Fibroblast of skin of left quadriceps (primary cell): Measurements from ENCODE around the gene ZNF526.
A peak's percentile ranks its signal among the peaks of the same experiment; 100 is the strongest.

ENCODE experiments used
- DNase-seq, 2 experiments: peaks; one replicate each; pipeline ENCODE4 v3.0.0-alpha.2; 2013; ENCODE audit warnings: low read depth in 2 of 2

The ZNF526 gene

GRCh38 chr19:42220751-42221097 is 612 bp downstream of the ZNF526 start:
- no peak for DNase-seq

- no peak for DNase-seq
These were observed 5.0 kb downstream of the ZNF526 start for GRCh38 chr19:42224940-42225717.

- no peak for DNase-seq
These were observed 5.7 kb downstream of the ZNF526 start for GRCh38 chr19:42225718-42226292.

GRCh38 chr19:42226886-42227285 is 6.8 kb downstream of the ZNF526 start:
- DNase-seq = no peak

GRCh38 chr19:42228641-42229040 is 8.5 kb downstream of the ZNF526 start:
- no peak for DNase-seq

- DNase-seq = no peak
These were observed 9.3 kb downstream of the ZNF526 start for GRCh38 chr19:42229301-42229854.

GRCh38 chr19:42229855-42230351 is 9.8 kb downstream of the ZNF526 start:
- no peak for DNase-seq

- DNase-seq = no peak
These were observed 10.5 kb downstream of the ZNF526 start for GRCh38 chr19:42230571-42230970.

GRCh38 chr19:42232435-42232834 is 12.3 kb downstream of the ZNF526 start:
- no peak for DNase-seq

GRCh38 chr19:42233106-42233505 is 13.0 kb downstream of the ZNF526 start:
- DNase-seq = no peak

GRCh38 chr19:42233678-42234292 is 13.7 kb downstream of the ZNF526 start:
- no peak for DNase-seq

GRCh38 chr19:42234364-42234763 is 14.3 kb downstream of the ZNF526 start:
- no peak for DNase-seq

GRCh38 chr19:42235181-42235580 is 15.1 kb downstream of the ZNF526 start:
- no peak for DNase-seq

GRCh38 chr19:42239544-42240220 is 19.6 kb downstream of the ZNF526 start:
- no peak for DNase-seq

GRCh38 chr19:42241279-42241678 is 21.2 kb downstream of the ZNF526 start:
- no peak for DNase-seq

GRCh38 chr19:42242069-42242511 is 22.0 kb downstream of the ZNF526 start:
- no peak for DNase-seq

- peak; percentile 99 for DNase-seq
These were observed 22.6 kb downstream of the ZNF526 start, which contains the start of gene GSK3A for GRCh38 chr19:42242512-42243409. Gene GSK3A, minus strand, starts transcription at chr19:42242602. Its CDS starts 137 bp downstream, at chr19:42242465.

- peak; percentile 76 to 78 for DNase-seq
These were observed 24.5 kb downstream of the ZNF526 start for GRCh38 chr19:42244347-42245220.

- DNase-seq = no peak
These were observed 25.1 kb downstream of the ZNF526 start for GRCh38 chr19:42245231-42245630.
